Keratinocyte (primary cell): ENCODE data around the gene SMARCA4. TPM values are rescaled to one million over a fixed set of nuclear protein-coding genes. Genes with fewer than 3 reads are reported as not detected.

Source experiments
- DNase-seq: peaks from one replicate; pipeline ENCODE4 v3.0.0-alpha.2; 2011; ENCODE audit warnings: low read depth, missing footprints, low spot score
- FAIRE-seq: peaks from 2 replicates; lab custom pipeline; 2011; peaks lifted over from hg19 to GRCh38; lab: Jason Lieb, UNC
- H2AFZ ChIP-seq: 2 replicates; pipeline ENCODE4 v1.6.0; 2012; ENCODE audit warnings: low read length, control low read depth, inconsistent platforms; ENCODE audit not compliant: control insufficient read depth
- H3K27ac ChIP-seq: 2 replicates; pipeline ENCODE4 v1.5.1; 2011; ENCODE audit warnings: low read length; ENCODE audit not compliant: control insufficient read depth, insufficient read depth
- H3K27me3 ChIP-seq: 3 replicates; pipeline ENCODE4 v1.6.0; 2011; ENCODE audit warnings: low read length; ENCODE audit not compliant: control insufficient read depth, insufficient read depth; ENCODE audit errors: extremely low read depth
- H3K36me3 ChIP-seq, 2 experiments: 2 replicates in 1 of 2; 3 replicates in 1 of 2; pipeline ENCODE4 v1.5.1; 2011; ENCODE audit warnings: low read length in 2 of 2, mild to moderate bottlenecking in 1 of 2; ENCODE audit not compliant: control insufficient read depth in 2 of 2, insufficient read depth in 2 of 2; ENCODE audit errors: extremely low read depth in 1 of 2
- H3K4me1 ChIP-seq: 3 replicates; pipeline ENCODE4 v1.5.1; 2011; ENCODE audit warnings: low read length; ENCODE audit not compliant: control insufficient read depth, insufficient read depth; ENCODE audit errors: extremely low read depth
- H3K4me2 ChIP-seq: 3 replicates; pipeline ENCODE4 v1.6.0; 2011; ENCODE audit warnings: low read depth, low read length; ENCODE audit not compliant: control insufficient read depth, insufficient read depth; ENCODE audit errors: extremely low read depth
- H3K4me3 ChIP-seq, 3 experiments: fragments of 200-600 bp in 1 of 3; sonication (generic) in 1 of 3; 2 replicates in 2 of 3; 3 replicates in 1 of 3; pipeline ENCODE4 v1.5.1; 2011 to 2016; ENCODE audit warnings: low read length in 3 of 3, mild to moderate bottlenecking in 3 of 3, control low read depth in 2 of 3, inconsistent platforms in 1 of 3, low read depth in 1 of 3, mixed read lengths in 1 of 3, mixed run types in 1 of 3, moderate library complexity in 1 of 3; ENCODE audit not compliant: control insufficient read depth in 2 of 3, insufficient read depth in 2 of 3; ENCODE audit errors: extremely low read depth in 1 of 3
- H3K79me2 ChIP-seq: 2 replicates; pipeline ENCODE4 v1.6.0; 2012; ENCODE audit warnings: low read length; ENCODE audit not compliant: control insufficient read depth, insufficient read depth
- H3K9ac ChIP-seq: 3 replicates; pipeline ENCODE4 v1.6.0; 2011; ENCODE audit warnings: low read length; ENCODE audit not compliant: control insufficient read depth, insufficient read depth; ENCODE audit errors: extremely low read depth
- H3K9me1 ChIP-seq: 3 replicates; pipeline ENCODE4 v1.6.0; 2011; ENCODE audit warnings: low read length; ENCODE audit not compliant: control insufficient read depth, insufficient read depth; ENCODE audit errors: extremely low read depth
- H3K9me3 ChIP-seq: 2 replicates; pipeline ENCODE4 v1.5.1; 2012; ENCODE audit warnings: low read depth, low read length; ENCODE audit not compliant: control insufficient read depth
- H4K20me1 ChIP-seq: 3 replicates; pipeline ENCODE4 v1.6.0; 2011; ENCODE audit warnings: low read length; ENCODE audit not compliant: control insufficient read depth, insufficient read depth; ENCODE audit errors: extremely low read depth
- CTCF ChIP-seq, 3 experiments: IDR thresholded peaks in 1 of 3; conservative IDR thresholded peaks in 1 of 3; optimal IDR thresholded peaks in 1 of 3; 2 replicates in 2 of 3; 3 replicates in 1 of 3; pipeline versions ENCODE3 to v1.5.1; 2011; ENCODE audit warnings: low read length in 3 of 3, mild to moderate bottlenecking in 3 of 3, moderate library complexity in 2 of 3, control low read depth in 1 of 3, inconsistent platforms in 1 of 3; ENCODE audit not compliant: insufficient read depth in 2 of 3; ENCODE audit errors: extremely low read depth in 1 of 3
- EZH2 ChIP-seq: IDR thresholded peaks from one replicate; pipeline ENCODE4 v1.6.1; 2012; ENCODE audit warnings: inconsistent platforms, mild to moderate bottlenecking, low read length, moderate library complexity
- dilution Hi-C: fragments of 300-500 bp; cut with MboI; formaldehyde crosslinking; loops from one replicate; pipeline ENCODE4 v1.7.0; 2020; ENCODE audit warnings: low sequenced_read_pairs; ENCODE audit not compliant: extremely low pct_ligation_motif_present
- polyA plus RNA-seq, 5 experiments: library from polyadenylated mRNA; depleted of rRNA in 3 of 5; stranded (reverse) in 3 of 5; stranded (forward) in 1 of 5; unstranded in 1 of 5; fragments of >200 nt; gene quantifications; 1 replicate in 1 of 5; 2 replicates in 3 of 5; 3 replicates in 1 of 5; pipeline versions ENCODE4 v1.2.1 to v1.2.3, GENCODE V29; 2011 to 2012; ENCODE audit warnings: missing spikeins in 2 of 5, low read depth in 1 of 5, low replicate concordance in 1 of 5

SMARCA4 gene
- polyA plus RNA-seq, 1 donor (not counting 4 experiments of a cell fraction or from before 2014, with no cell fraction given) = 33.1 TPM

GRCh38 chr19:11061952-11062351 is 101.1 kb downstream of the SMARCA4 start:
- dilution Hi-C loops = no loop called here
- TF ChIP-seq CTCF (optimal IDR thresholded peaks at IDR 0.05 in 1 of 3, IDR thresholded peaks at IDR 0.05 in 1 of 3, conservative IDR thresholded peaks at IDR 0.05 in 1 of 3; ENCODE audit: extremely low read depth in 1 of 3, insufficient read depth in 2 of 3, low read length in 3 of 3) = no peak
- TF ChIP-seq EZH2 = no peak
- Histone ChIP-seq H3K36me3 (peaks cover 12 to 33% of the 10 kb centered on the region in 2 experiments), H3K9me1 (no peaks in the 10 kb centered on the region), H3K27ac (no peak overlapping the region), H2AFZ (no peak overlapping the region), H3K27me3 (no peaks in the 10 kb centered on the region), H3K4me3 (no peak overlapping the region), H3K9me3 (no peaks in the 10 kb centered on the region), H3K79me2 (no peaks in the 10 kb centered on the region), H4K20me1 (no peaks in the 10 kb centered on the region), H3K4me1 (no peaks in the 10 kb centered on the region), H3K4me2 (no peak overlapping the region), H3K9ac (no peak overlapping the region)
- DNase-seq (no peak), FAIRE-seq (no peak)

GRCh38 chr19:11063434-11063833 is 102.6 kb downstream of the SMARCA4 start:
- Histone ChIP-seq H3K9me3 (no peaks in the 10 kb centered on the region), H3K27me3 (no peaks in the 10 kb centered on the region), H3K9ac (no peak overlapping the region), H3K4me2 (no peak overlapping the region), H3K27ac (no peak overlapping the region), H3K9me1 (no peaks in the 10 kb centered on the region), H2AFZ (no peak overlapping the region), H3K79me2 (no peaks in the 10 kb centered on the region), H3K4me1 (no peaks in the 10 kb centered on the region), H4K20me1 (no peaks in the 10 kb centered on the region), H3K4me3 (no peak overlapping the region), H3K36me3 (peaks cover 11 to 30% of the 10 kb centered on the region in 2 experiments)
- dilution Hi-C loops = no loop called here
- no peak for TF ChIP-seq EZH2
- TF ChIP-seq CTCF (optimal IDR thresholded peaks at IDR 0.05 in 1 of 3, IDR thresholded peaks at IDR 0.05 in 1 of 3, conservative IDR thresholded peaks at IDR 0.05 in 1 of 3; ENCODE audit: extremely low read depth in 1 of 3, insufficient read depth in 2 of 3, low read length in 3 of 3) = no peak
- no peak for FAIRE-seq
- DNase-seq = no peak
